HG02943 (cell line): ENCODE data around the gene NLRC3.
"Not testable (repeated sequence)": the region's sequence is repeated elsewhere in the genome, so short reads cannot be mapped to it uniquely, and the experiment has no call there.

ENCODE experiments used
- ATAC-seq: cut with Tn5 transposase; IDR thresholded peaks from one replicate; pipeline ENCODE4 v1.9.1; 2021; ENCODE audit warnings: mild to moderate bottlenecking, low read depth, moderate library complexity; ENCODE audit not compliant: unreplicated experiment

Gene NLRC3

GRCh38 chr16:3520841-3521240, 56.4 kb downstream of the NLRC3 start:
- ATAC-seq: no peak

- no peak for ATAC-seq
Measured at GRCh38 chr16:3520413-3520812, 56.8 kb downstream of the NLRC3 start.

- no peak for ATAC-seq
Measured at GRCh38 chr16:3519581-3519980, 57.6 kb downstream of the NLRC3 start.

GRCh38 chr16:3518986-3519348, 58.2 kb downstream of the NLRC3 start:
- ATAC-seq: no peak

- no peak for ATAC-seq
Measured at GRCh38 chr16:3518292-3518985, 58.8 kb downstream of the NLRC3 start.

- no peak for ATAC-seq
Measured at GRCh38 chr16:3515897-3516296, 61.3 kb downstream of the NLRC3 start.

GRCh38 chr16:3514621-3515020, 62.6 kb downstream of the NLRC3 start:
- ATAC-seq: no peak

- ATAC-seq: no peak
Measured at GRCh38 chr16:3513892-3514583, 63.2 kb downstream of the NLRC3 start.

GRCh38 chr16:3511286-3512180, 65.7 kb downstream of the NLRC3 start:
- no peak for ATAC-seq

- no peak for ATAC-seq
Measured at GRCh38 chr16:3510416-3510815, 66.8 kb downstream of the NLRC3 start.

GRCh38 chr16:3509470-3509928, 67.7 kb downstream of the NLRC3 start:
- no peak for ATAC-seq

- ATAC-seq: no peak
Measured at GRCh38 chr16:3508736-3509135, 68.5 kb downstream of the NLRC3 start.

GRCh38 chr16:3503523-3503922, 73.7 kb downstream of the NLRC3 start:
- ATAC-seq: no peak

- no peak for ATAC-seq
Measured at GRCh38 chr16:3501783-3502400, 75.3 kb downstream of the NLRC3 start.

GRCh38 chr16:3501412-3501761, 75.8 kb downstream of the NLRC3 start:
- not testable (repeated sequence) for ATAC-seq

GRCh38 chr16:3498988-3499387, 78.2 kb downstream of the NLRC3 start:
- no peak for ATAC-seq

- no peak for ATAC-seq
Measured at GRCh38 chr16:3497771-3498170, 79.4 kb downstream of the NLRC3 start.

GRCh38 chr16:3496386-3496785, 80.8 kb downstream of the NLRC3 start:
- ATAC-seq: no peak

- no peak for ATAC-seq
Measured at GRCh38 chr16:3495176-3495575, 82.0 kb downstream of the NLRC3 start, which contains the start of gene C16orf90. Gene C16orf90, minus strand, starts transcription at chr16:3495489. Its CDS starts 68 bp downstream, at chr16:3495421.

GRCh38 chr16:3494386-3494973, 82.7 kb downstream of the NLRC3 start:
- no peak for ATAC-seq
